Ascending aorta (tissue), 2 donors: ENCODE data around the gene PHF12. TPM values are rescaled to one million over a fixed set of nuclear protein-coding genes. Genes with fewer than 3 reads are reported as not detected.

Experiments used
- DNase-seq, 2 donors: peaks; one replicate each; pipeline ENCODE4 v3.0.0-alpha.2; 2019; ENCODE audit warnings: low spot score in 2 of 2
- H3K27ac ChIP-seq, 2 donors: fragments of 200-600 bp; sonication (generic); one replicate each; pipeline ENCODE4 v1.5.1; 2016 to 2017; ENCODE audit warnings: mild to moderate bottlenecking in 1 of 2
- H3K27me3 ChIP-seq: fragments of 200-600 bp; sonication (generic); one replicate; pipeline ENCODE4 v1.5.1; 2017
- H3K36me3 ChIP-seq, 2 donors: fragments of 200-600 bp; sonication (generic); one replicate each; pipeline ENCODE4 v1.5.1; 2016
- H3K4me1 ChIP-seq, 2 donors: fragments of 200-600 bp; sonication (generic); one replicate each; pipeline ENCODE4 v1.5.1; 2016 to 2017; ENCODE audit warnings: mild to moderate bottlenecking in 1 of 2
- H3K4me3 ChIP-seq, 2 donors: fragments of 200-600 bp; sonication (generic); one replicate each; pipeline ENCODE4 v1.5.1; 2016 to 2017; ENCODE audit warnings: mild to moderate bottlenecking in 1 of 2
- H3K9me3 ChIP-seq, 2 donors: fragments of 200-600 bp; sonication (generic); one replicate each; pipeline ENCODE4 v1.5.1; 2016
- intact Hi-C: fragments of 100-400 bp; cut with DNase I; formaldehyde crosslinking; loops from one replicate; pipeline ENCODE4 v1.15.1; 2023
- total RNA-seq: library from RNA; depleted of rRNA; stranded (reverse); fragments of >200 nt; gene quantifications from one replicate; pipeline ENCODE4 v1.1.0, GENCODE V29; 2016
- TF ChIP-seq, protein P1 (sequence below), 3 experiments: fragments of 200-600 bp in 2 of 3; fragments of 450-650 bp in 1 of 3; sonication (generic) in 2 of 3; IDR thresholded peaks; one replicate each; pipeline ENCODE4 v1.5.1; 2016 to 2019; ENCODE audit warnings: antibody characterized with exemption in 3 of 3, mild to moderate bottlenecking in 1 of 3, moderate library complexity in 1 of 3

PHF12 gene
- total RNA-seq, 1 donor from 2014 or later: 35.0 TPM

DNA sequence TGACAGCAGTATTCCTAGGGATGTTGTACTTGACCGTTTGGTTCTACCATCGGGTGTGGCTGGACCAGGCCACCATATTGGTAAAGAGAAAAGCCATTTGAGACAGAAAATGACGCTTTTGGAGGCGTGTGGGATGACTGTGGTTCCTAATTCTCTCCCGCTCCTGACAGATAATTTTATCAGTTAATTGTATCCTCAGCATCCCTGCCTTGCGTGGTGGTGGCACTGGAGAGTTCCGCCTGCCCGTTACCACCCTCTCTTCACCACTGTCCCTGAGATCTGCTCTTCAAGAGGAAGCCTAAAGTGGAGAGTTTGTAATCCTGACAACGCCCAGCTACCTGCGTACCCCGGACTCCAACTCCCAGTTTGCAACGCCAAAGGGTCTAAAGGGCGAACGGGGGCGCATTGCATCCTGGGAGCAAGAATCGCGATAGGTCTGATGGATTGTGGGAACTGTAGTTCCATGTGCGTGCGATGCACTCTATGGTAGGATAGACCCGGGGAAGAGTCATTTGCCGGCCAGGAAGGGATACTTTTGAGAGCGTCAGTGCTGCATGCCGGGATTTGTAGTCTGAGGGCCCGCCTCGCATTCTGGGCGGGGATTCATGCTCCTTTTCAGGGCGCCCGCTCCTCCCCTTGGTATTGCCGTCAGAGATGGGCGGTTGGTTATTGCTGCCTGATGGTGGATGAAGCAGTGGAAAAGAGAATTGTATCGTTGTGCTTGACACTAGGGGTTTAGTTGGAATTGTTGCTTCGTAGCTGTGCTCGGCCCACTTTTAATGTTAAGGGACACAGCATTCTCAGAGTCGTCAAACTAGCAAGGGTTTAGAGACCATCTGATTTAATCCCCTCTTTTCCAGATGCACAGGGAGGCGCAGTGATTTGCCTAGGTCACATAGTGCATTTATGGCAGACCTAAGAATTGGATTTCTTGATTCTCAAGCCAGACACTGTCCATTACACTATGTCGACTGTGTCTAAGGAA, 965 bp upstream of the PHF12 start:
- TF ChIP-seq, protein P1, sequence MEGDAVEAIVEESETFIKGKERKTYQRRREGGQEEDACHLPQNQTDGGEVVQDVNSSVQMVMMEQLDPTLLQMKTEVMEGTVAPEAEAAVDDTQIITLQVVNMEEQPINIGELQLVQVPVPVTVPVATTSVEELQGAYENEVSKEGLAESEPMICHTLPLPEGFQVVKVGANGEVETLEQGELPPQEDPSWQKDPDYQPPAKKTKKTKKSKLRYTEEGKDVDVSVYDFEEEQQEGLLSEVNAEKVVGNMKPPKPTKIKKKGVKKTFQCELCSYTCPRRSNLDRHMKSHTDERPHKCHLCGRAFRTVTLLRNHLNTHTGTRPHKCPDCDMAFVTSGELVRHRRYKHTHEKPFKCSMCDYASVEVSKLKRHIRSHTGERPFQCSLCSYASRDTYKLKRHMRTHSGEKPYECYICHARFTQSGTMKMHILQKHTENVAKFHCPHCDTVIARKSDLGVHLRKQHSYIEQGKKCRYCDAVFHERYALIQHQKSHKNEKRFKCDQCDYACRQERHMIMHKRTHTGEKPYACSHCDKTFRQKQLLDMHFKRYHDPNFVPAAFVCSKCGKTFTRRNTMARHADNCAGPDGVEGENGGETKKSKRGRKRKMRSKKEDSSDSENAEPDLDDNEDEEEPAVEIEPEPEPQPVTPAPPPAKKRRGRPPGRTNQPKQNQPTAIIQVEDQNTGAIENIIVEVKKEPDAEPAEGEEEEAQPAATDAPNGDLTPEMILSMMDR (IDR thresholded peaks at IDR 0.05): no peak

DNA sequence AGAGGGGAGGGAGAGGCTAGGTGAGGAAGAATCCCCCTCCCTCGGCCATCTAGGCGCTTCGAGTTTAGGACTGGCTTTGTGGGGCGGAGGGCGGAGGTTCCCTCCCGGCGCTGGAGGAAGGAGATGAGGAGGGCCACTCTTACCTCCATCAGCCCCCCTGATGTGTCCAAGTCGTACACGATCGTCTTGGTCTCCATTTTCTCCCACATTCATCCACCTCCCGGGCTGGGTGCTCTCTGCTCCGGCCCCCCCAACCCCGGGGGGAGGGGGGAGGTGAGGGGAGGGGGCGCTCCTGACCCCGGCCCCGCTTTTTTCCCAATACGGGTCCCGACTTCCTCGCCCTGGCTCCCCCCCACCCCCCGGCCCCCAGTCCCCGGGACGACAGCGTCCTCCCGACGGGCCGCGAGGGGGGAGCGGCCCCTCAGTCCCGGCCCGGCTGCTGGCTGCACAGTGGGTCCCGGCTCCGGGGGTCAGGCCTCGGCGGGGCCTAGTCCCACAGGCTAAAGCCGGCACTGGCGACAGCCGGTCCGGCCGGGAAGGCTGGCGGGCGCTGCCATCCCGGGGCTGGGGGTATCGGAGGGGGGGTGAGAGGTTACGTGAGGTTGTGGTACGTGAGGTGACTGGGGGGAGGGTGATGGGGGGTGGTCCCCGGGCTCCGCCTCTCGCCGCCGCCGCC, 428 bp downstream of the PHF12 start:
- Histone ChIP-seq H3K4me1 (peaks cover 2 to 27% of the 10 kb centered on the region in 2 donors), H3K4me3 (peak overlapping the region; percentile 94 to 99), H3K27ac (peak overlapping the region; percentile 97 to 99), H3K27me3 (no peaks in the 10 kb centered on the region), H3K36me3 (no peaks in the 10 kb centered on the region), H3K9me3 (no peaks in the 10 kb centered on the region)
- intact Hi-C loops: loop anchor here (2.0 to 5.0 kb wide), 5 partner anchors 109 to 634 kb away; partner anchors contain the start of genes BLTP2, FAM222B, RPL23A and TMEM97
- TF ChIP-seq, protein P1 (IDR thresholded peaks at IDR 0.05): no peak
- DNase-seq: no peak

More for the DNA sequence above, 965 bp upstream of the PHF12 start:
- intact Hi-C loops: loop anchor here (1.0 to 5.0 kb wide), 6 partner anchors 110 to 635 kb away; partner anchors contain the start of genes BLTP2, FAM222B, NEK8 and RPL23A
- peaks cover 2 to 13% of the 10 kb centered on the region in 2 donors for H3K4me1 ChIP-seq
- no peaks in the 10 kb centered on the region for H3K36me3 ChIP-seq
- no peaks in the 10 kb centered on the region for H3K27me3 ChIP-seq
- peak overlapping the region; percentile 47 to 71 for H3K4me3 ChIP-seq
- peak; percentile 98 to 99 for DNase-seq
- H3K9me3 ChIP-seq: no peaks in the 10 kb centered on the region
- peak overlapping the region; percentile 93 to 95 for H3K27ac ChIP-seq

DNA sequence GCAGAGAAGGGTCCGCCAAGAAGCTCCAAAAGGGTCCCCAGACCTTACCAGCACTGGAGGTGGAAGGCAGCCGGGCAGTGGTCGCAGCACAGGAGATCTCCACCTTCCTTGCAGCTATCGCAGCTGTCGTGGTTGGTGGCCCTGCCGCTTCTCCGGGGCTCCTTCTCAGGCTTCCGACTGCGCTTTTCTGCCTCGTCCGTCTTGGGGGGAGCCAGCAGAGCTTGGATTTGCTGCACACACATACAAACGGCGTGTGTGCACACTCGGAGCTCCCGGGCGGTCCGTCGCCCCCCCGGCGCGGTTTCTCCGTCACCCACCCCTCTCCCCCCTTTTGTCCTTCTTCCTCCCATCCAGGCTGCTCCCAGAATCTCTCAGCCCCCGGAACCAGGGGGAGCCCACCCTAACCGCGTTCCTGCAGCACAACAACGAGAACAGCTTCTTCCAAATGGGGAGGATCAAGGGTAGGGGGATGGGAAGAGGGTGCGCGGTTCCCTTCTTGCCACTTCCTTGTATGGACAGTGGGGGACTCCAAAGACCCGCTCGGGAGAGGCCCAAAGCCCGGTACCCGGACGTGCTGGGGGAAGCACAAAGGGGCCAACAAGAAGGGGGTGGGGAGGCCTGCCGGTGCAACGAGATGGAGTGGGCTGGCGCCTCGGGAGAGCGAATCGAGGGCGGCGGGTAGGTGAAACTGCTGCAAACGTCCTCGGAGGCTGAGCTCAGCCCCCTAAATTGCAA, 1.1 kb downstream of the PHF12 start:
- TF ChIP-seq, protein P1 (IDR thresholded peaks at IDR 0.05): no peak
- H3K4me3 ChIP-seq: peak overlapping the region; percentile 94 to 99
- peak overlapping the region; percentile 97 to 99 for H3K27ac ChIP-seq
- DNase-seq: peak in 1 of 2 donors; percentile 76
- no peaks in the 10 kb centered on the region for H3K9me3 ChIP-seq
- H3K27me3 ChIP-seq: no peaks in the 10 kb centered on the region
- intact Hi-C loops: loop anchor here (2.0 to 5.0 kb wide), 5 partner anchors 108 to 633 kb away; partner anchors contain the start of genes BLTP2, FAM222B, RPL23A and TMEM97
- H3K4me1 ChIP-seq: peaks cover 9 to 31% of the 10 kb centered on the region in 2 donors
- no peaks in the 10 kb centered on the region for H3K36me3 ChIP-seq

DNA sequence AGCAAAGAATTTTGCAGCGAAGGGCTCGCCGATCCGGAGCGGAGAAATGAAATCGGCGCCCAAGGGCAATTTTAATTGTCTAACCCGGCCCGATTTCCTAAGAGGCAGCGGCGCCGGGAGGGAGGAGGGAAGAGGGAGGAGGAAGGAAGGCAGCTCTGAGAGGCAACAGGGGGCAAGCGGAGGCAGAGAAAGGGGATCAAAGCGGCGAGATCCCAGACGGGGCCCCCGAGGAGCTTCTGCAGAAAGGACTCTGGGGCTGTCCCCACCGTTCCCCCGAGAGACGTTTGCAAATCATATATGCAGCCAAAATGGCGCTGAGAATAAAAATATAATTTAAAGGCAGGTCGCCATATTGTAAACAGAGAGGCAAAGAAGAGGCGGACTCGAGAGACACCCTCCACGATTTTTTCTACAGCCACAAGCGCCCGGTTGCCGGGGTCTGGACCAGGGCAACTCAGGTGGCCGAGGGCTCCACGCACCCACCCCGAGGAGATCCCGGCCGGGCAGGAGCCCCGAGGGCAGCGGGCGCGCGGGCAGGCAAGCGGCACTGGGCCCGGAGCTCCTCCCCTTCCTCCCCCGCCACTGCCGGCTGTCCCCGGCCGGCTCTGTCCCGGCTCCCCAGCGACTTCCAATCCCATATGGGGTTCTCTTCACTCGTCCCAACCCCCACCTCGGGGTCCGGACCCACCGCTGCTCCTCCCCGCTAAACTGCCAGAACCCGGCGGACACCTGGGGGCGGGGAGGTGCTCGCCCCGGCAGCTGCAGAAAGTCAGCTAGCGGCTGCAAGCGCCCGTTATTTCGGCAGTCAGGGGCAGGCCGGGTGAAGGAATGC, 1.9 kb downstream of the PHF12 start:
- H3K27me3 ChIP-seq: no peaks in the 10 kb centered on the region
- intact Hi-C loops: loop anchor here (2.0 to 5.0 kb wide), 6 partner anchors 47 to 632 kb away; partner anchors contain the start of genes BLTP2, DHRS13, FAM222B and RPL23A
- H3K27ac ChIP-seq: peak overlapping the region; percentile 97 to 99
- H3K9me3 ChIP-seq: no peaks in the 10 kb centered on the region
- peak overlapping the region; percentile 94 to 99 for H3K4me3 ChIP-seq
- H3K4me1 ChIP-seq: peaks cover 9 to 37% of the 10 kb centered on the region in 2 donors
- TF ChIP-seq, protein P1 (IDR thresholded peaks at IDR 0.05): no peak
- peak in 1 of 2 donors; percentile 78 for DNase-seq
- H3K36me3 ChIP-seq: no peaks in the 10 kb centered on the region
